Measurements from ENCODE around the gene GRIN3A.
"Not testable (repeated sequence)": the region's sequence is repeated elsewhere in the genome, so short reads cannot be mapped to it uniquely, and the experiment has no call there.

The GRIN3A gene

GRCh38 chr9:101571114-101571513 lies 167.3 kb downstream of the GRIN3A start:
- DNase-seq = no peak

DNA sequence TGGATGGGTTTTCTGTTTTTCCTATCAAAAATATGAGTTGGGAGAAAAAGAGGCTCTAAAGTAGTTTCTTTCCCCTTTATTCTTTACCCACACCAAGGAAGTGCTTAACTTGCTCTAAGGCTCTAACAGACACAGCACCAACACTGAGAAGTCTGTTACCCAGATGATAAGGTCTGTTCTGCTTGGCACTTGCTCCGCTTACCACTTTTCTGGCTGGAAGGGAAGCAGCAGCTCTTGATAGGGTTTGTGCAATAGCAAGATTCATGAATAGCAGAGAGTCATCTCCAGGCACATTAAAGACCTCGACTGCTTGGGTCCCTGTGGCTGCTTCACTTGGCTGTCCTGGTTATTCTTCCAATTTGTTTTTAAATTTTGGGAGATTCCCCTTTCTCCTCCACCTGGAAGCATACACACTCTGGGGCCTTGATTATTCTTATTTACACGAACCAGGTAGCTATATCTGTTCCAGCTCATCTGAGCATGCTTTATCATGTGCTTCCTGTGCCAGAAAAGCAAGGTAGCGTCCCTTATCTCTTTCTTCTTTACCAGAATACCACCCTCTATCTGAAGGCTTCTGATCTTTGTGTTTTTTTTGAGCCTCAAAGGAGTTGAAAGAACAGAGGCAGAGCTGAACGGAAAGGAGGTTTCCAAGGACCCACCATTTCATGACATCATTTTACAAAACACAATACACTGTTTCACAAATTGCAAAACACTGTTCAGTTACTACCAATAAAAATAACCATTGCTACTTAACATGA lies 168.5 kb downstream of the GRIN3A start:
- DNase-seq = no peak

DNA sequence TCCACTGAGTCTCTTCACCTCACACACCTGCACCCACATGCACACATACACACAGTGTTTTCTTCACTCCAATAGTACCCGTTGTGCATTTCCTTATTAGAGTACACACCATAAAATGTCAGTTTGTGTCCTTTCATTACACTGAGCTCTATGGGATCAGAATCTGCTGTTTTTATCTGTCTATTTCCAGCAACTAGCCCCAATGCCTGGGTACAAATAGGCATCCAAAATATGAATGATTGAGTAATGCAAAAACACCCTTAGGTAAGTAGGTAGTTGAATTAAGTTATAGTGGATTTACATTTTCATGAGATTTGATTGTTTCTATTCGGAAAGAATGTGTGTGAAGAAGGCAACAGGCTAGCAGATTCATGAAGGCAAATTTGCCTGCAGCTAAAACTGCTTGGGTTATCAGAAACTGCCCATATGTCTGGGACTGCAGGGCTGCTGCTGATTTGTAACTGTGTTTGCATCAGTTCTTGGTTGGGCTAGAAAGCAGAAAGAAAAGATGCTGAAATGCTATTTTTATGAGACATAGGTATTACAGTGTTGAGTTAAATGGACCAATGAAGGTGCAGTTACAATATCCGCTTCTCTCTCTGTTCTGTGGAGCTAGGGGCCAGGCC lies 170.6 kb downstream of the GRIN3A start:
- no peak for DNase-seq

DNA sequence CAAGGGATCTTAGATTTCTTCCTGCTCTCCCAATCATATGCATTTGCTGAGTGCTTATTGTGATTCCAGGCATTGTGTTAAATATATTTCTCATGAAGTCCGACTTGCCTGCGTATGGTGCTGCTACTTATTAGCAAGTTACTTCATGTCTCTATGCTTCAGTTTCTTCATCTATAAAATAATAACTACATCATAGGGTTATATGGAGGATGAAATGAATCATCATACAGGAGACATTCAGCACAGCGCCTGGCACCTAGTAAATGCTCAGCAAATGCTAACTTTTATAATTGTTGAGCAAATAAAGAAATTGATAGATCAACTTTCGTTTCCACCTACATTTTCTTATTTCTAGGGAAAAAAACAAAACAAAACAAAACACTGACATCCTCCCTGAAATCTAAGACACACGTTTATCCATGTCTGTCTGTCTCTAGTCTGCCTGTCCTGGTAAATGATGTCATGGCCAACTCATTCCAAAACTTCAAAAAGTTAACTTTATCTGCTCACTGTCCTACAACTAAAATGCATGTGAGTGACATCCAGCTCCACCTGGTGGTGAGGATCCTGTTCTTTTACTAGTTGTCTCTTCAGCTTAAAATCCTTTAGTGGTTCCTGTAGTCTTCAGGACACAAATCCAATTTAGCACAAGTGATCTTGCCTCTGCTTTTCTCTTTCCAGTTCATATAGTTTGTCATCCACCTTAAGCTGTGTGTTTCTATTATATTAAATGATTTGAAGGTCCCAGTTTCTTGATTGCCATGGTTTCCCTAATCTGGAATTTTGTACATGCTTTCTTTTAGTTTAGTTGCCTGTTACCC lies 171.3 kb downstream of the GRIN3A start:
- DNase-seq = no peak

DNA sequence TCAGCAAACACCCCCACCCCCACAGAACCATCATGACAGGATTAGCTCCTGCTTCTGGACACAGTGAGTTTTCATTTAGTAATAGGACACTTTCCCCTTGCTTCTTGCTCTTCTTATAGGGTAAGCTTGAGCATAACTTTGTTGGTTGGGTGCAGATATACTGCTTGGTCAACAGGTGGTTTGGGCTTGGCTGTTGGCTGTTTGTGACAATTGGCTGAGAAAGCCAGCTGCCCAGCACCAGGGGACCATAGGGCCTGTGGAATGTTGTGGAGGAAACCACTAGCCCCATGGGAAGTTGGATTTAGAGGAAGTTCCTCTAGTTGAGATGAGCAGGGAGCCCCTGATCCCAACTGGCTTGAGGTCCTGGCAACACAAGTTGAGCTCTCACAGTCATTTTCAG lies 174.2 kb downstream of the GRIN3A start:
- DNase-seq = no peak

DNA sequence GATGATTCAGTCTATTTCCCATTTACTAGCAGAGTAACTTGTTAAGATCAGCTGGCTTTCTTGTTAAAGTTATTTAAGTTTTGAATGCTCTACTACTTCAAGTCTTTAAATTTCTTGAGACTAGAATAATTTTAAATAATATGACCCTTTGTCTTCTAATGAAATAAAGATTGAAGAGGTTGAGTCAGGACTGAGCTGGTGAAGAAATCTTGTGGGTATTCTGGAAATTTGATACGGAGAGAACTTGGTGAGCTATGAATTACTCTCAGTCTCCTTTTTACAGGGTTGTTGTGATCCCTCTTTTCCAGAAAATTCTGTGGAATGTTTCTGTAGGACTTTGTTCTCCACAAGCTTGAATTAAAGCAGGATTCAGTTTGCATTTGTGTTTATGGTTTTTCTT lies 175.5 kb downstream of the GRIN3A start:
- DNase-seq = no peak

DNA sequence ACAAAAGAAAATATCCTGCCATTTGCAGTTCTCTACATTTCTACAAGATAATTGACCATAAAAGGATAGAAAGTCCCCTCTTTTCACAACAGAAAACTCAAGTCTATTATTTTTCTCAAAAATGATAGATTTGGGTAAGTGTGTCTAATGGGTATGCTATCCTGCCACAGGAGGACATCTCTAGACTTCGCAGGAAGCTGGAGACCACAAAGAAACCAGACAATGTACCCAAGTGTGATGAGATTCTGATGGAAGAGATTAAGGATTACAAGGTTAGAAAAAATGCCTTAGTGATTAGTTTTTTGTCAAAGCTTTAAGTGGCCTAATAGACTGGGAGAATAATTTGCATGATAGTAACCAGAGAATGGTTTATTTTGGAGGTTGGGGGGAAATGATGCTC lies 176.7 kb downstream of the GRIN3A start:
- DNase-seq = no peak

DNA sequence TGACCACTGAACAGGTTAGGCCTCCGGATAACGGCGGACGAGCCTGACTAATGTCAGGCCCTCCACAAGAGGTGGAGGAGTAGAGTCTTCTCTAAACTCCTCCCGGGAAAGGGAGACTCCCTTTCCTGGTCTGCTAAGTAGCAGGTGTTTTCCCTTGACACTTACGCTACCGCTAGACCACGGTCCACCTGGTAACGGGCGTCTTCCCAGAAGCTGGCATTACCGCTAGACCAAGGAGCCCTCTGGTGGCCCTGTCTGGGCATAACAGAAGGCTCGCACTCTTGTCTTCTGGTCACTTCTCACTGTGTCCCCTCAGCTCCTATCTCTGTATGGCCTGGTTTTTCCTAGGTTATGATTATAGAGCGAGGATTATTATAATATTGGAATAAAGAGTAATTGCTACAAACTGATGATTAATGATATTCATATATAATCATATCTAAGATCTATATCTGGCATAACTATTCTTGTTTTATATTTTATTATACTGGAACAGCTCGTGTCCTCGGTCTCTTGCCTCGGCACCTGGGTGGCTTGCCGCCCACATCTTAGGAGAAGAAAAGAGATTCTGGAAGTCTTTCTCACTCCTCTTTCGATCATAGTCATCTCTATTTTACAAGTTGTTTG lies 188.9 kb downstream of the GRIN3A start:
- not testable (repeated sequence) for DNase-seq

GRCh38 chr9:101543098-101543735 lies 195.2 kb downstream of the GRIN3A start:
- DNase-seq = no peak

GRCh38 chr9:101540069-101540468 lies 198.4 kb downstream of the GRIN3A start:
- no peak for DNase-seq

DNA sequence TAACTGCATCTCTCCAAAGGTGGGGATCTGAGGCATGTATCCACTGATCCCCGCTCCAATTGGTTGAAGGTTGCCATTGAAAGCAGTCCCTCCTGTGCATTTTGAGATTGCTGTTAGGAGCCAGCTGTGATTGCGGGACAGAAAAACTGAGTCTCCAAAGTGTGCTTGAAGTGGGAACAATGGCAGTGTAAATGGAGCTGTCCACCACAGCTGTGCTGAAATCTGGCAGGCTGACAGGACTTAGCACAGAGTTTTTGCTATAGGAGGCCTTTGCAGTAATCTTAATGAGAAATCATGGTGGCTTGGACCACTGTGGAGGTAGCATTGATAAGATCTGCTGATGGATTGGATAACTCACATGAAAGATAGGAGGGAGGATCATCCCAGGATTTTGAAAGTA lies 201.5 kb downstream of the GRIN3A start:
- DNase-seq = no peak

- no peak for DNase-seq
Observed at GRCh38 chr9:101536351-101536750, 202.1 kb downstream of the GRIN3A start.

- peak; percentile 98 for DNase-seq
Observed at GRCh38 chr9:101533334-101534204, 204.9 kb downstream of the GRIN3A start, which contains the start of gene RNF20. Gene RNF20, plus strand, starts transcription at chr9:101533853. Its CDS starts 1,571 bp downstream, at chr9:101535424.

- DNase-seq = peak; percentile 58
Observed at GRCh38 chr9:101530076-101530711, 208.3 kb downstream of the GRIN3A start.

DNA sequence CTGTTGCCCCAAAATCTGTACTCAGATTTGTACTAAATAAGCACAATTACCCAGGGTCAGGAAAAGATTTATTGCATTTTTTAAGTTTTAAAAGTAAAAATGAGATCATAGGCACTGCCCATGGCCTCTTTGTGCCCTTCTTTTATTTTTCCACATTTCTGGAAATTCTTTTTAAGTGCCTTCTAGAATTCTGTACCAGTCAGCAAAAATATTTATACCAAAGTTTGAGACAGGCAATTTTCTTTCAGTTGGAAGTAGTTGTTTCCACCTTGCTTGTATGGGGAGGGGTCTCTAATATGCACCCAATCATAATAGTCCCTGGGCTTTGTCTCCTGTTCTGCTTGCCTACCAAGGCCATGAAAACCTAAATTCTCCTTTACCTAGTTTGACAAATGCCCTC lies 210.4 kb downstream of the GRIN3A start:
- no peak for DNase-seq

GRCh38 chr9:101527066-101527465 lies 211.4 kb downstream of the GRIN3A start:
- no peak for DNase-seq

- DNase-seq = no peak
Observed at GRCh38 chr9:101524371-101524770, 214.1 kb downstream of the GRIN3A start.
